ENCODE data around the gene BMPR1B. TPM values are rescaled to one million over a fixed set of nuclear protein-coding genes. Genes with fewer than 3 reads are reported as not detected.

The BMPR1B gene
- total and polyA plus RNA-seq, 2 of the 4 experiments (the other 2 are of a cell fraction) = 0.24 to 0.90 TPM

DNA sequence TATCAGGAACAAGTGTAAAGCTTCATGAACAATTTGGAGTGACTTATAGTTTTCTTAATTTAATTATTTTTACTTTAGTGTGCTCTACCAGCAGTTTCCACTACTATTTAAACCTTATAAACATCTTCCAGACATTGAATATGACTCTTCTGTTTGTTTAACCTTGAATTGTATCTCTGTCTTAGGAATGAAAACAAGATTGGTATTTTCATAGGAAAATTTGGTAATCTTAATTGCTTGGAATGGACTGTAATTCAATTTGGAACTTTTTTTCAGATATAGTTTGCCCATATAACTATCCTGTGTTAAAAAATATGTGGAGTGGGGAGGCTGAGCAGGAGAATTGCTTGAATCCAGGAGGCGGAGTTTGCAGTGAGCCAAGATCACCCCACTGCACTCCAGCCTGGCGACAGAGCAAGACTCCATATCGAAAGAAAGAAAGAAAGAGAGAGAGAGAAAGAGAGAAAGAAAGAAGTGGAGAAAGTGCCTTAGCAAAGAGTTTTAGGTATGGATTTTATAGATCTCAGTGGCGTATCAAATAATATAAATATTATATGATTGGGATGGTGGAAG is 242.4 kb downstream of the BMPR1B start:
- Histone ChIP-seq H3K56ac (ENCODE audit: extremely low read depth, insufficient read depth, low read length) (no peak overlapping the region), H3K4me2 (ENCODE audit: low read depth, low read length) (no peak overlapping the region), H2AFZ (replicated peaks; ENCODE audit: low read length, poor library complexity) (no peak overlapping the region), H2BK20ac (ENCODE audit: low read depth, low read length) (no peak overlapping the region), H4K5ac (ENCODE audit: low read depth, low read length) (no peak overlapping the region), H2BK15ac (ENCODE audit: low read depth, low read length) (no peak overlapping the region), H3K79me1 (ENCODE audit: low read depth in 1 of 2, low read length in 2 of 2) (no peaks in the 10 kb centered on the region), H2AK5ac (ENCODE audit: low read depth, low read length) (no peak overlapping the region), H4K20me1 (ENCODE audit: insufficient read depth, low read length) (no peaks in the 10 kb centered on the region), H3K4me3 (ENCODE audit: insufficient read depth, low read depth, low read length) (no peak overlapping the region), H3K4ac (ENCODE audit: low read depth, low read length) (no peak overlapping the region), H4K91ac (ENCODE audit: insufficient read depth, low read depth, low read length) (no peak overlapping the region), H3K4me1 (ENCODE audit: control insufficient read depth, insufficient read depth, low read length) (peaks cover 3% of the 10 kb centered on the region; the same call in 1 of the 2 replicates), H2BK5ac (ENCODE audit: low read depth, low read length, poor library complexity, severe bottlenecking) (no peak overlapping the region), H3K9me1 (ENCODE audit: insufficient read depth, low read length) (0 out of 2 replicates have a peak, but pooled peaks cover under 1% of the 10 kb centered on the region), H3K18ac (ENCODE audit: low read depth, low read length) (no peak overlapping the region), H3K9me3 (ENCODE audit: control insufficient read depth, insufficient read depth, low read length) (no peaks in the 10 kb centered on the region), H3K27ac (ENCODE audit: insufficient read depth, low read length) (no peak overlapping the region), H3K14ac (replicated peaks; ENCODE audit: low read depth, low read length) (no peak overlapping the region), H2AK9ac (replicated peaks; ENCODE audit: low read depth, low read length, poor library complexity) (no peak overlapping the region), H4K8ac (ENCODE audit: low read depth in 2 of 2, low read length in 2 of 2) (no peak overlapping the region), H3K27me3 (ENCODE audit: control insufficient read depth, insufficient read depth, low read length) (no peaks in the 10 kb centered on the region), H3K23ac (ENCODE audit: low read depth, low read length) (no peak overlapping the region), H2BK120ac (ENCODE audit: low read depth, low read length) (no peak overlapping the region), H3K36me3 (ENCODE audit: control insufficient read depth, insufficient read depth, low read length) (no peaks in the 10 kb centered on the region), H3K9ac (ENCODE audit: low read depth, low read length) (no peak overlapping the region)
- in situ Hi-C loops (cut with MboI; ENCODE audit: low sequenced_read_pairs) (no loop called here), intact Hi-C loops (cut with micrococcal nuclease) (no loop called here), dilution Hi-C loops (cut with HindIII; ENCODE audit: low sequenced_read_pairs, unreplicated experiment) (no loop called here)
- TF ChIP-seq, protein P1, sequence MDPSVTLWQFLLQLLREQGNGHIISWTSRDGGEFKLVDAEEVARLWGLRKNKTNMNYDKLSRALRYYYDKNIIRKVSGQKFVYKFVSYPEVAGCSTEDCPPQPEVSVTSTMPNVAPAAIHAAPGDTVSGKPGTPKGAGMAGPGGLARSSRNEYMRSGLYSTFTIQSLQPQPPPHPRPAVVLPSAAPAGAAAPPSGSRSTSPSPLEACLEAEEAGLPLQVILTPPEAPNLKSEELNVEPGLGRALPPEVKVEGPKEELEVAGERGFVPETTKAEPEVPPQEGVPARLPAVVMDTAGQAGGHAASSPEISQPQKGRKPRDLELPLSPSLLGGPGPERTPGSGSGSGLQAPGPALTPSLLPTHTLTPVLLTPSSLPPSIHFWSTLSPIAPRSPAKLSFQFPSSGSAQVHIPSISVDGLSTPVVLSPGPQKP (IDR thresholded peaks at IDR 0.05; ENCODE audit: borderline replicate concordance, low read depth, low read length) = no peak
- TF ChIP-seq CEBPB (IDR thresholded peaks at IDR 0.05; ENCODE audit: low read depth, low read length) = no peak
- TF ChIP-seq, protein P2, sequence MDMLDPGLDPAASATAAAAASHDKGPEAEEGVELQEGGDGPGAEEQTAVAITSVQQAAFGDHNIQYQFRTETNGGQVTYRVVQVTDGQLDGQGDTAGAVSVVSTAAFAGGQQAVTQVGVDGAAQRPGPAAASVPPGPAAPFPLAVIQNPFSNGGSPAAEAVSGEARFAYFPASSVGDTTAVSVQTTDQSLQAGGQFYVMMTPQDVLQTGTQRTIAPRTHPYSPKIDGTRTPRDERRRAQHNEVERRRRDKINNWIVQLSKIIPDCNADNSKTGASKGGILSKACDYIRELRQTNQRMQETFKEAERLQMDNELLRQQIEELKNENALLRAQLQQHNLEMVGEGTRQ (IDR thresholded peaks at IDR 0.05; ENCODE audit: low read depth, low read length) = no peak
- no peak for TF ChIP-seq RAD21 (IDR thresholded peaks at IDR 0.05; ENCODE audit: low read length)
- TF ChIP-seq POLR2A (IDR thresholded peaks at IDR 0.05; ENCODE audit: low read depth, low read length) = no peak
- TF ChIP-seq FOS (IDR thresholded peaks at IDR 0.05; ENCODE audit: low read depth, low read length) = no peak
- no peak for TF ChIP-seq BHLHE40 (IDR thresholded peaks at IDR 0.05; ENCODE audit: low read depth, low read length)
- no peak for TF ChIP-seq RFX5 (IDR thresholded peaks at IDR 0.05; ENCODE audit: low read depth, low read length)
- no peak for TF ChIP-seq RCOR1 (IDR thresholded peaks at IDR 0.05; ENCODE audit: insufficient replicate concordance, low read length)
- no peak for TF ChIP-seq CHD1 (IDR thresholded peaks at IDR 0.05; ENCODE audit: low read depth, low read length)
- no peak for TF ChIP-seq MXI1 (IDR thresholded peaks at IDR 0.05; ENCODE audit: borderline replicate concordance, low read depth, low read length)
- TF ChIP-seq MAZ (IDR thresholded peaks at IDR 0.05; ENCODE audit: borderline replicate concordance, low read depth, low read length) = no peak
- TF ChIP-seq SMC3 (IDR thresholded peaks at IDR 0.05; ENCODE audit: low read depth, low read length) = no peak
- no peak for TF ChIP-seq NFE2L2 (IDR thresholded peaks at IDR 0.05; ENCODE audit: low read depth, low read length)
- no peak for TF ChIP-seq MAFK (IDR thresholded peaks at IDR 0.05; ENCODE audit: low read depth, low read length)
- TF ChIP-seq, protein P3, sequence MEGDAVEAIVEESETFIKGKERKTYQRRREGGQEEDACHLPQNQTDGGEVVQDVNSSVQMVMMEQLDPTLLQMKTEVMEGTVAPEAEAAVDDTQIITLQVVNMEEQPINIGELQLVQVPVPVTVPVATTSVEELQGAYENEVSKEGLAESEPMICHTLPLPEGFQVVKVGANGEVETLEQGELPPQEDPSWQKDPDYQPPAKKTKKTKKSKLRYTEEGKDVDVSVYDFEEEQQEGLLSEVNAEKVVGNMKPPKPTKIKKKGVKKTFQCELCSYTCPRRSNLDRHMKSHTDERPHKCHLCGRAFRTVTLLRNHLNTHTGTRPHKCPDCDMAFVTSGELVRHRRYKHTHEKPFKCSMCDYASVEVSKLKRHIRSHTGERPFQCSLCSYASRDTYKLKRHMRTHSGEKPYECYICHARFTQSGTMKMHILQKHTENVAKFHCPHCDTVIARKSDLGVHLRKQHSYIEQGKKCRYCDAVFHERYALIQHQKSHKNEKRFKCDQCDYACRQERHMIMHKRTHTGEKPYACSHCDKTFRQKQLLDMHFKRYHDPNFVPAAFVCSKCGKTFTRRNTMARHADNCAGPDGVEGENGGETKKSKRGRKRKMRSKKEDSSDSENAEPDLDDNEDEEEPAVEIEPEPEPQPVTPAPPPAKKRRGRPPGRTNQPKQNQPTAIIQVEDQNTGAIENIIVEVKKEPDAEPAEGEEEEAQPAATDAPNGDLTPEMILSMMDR (conservative IDR thresholded peaks at IDR 0.05; ENCODE audit: low read depth, low read length) = no peak
- ATAC-seq (ENCODE audit: low read depth) (no peak), DNase-seq (no peak)
- POLR2A ChIA-PET (ENCODE audit: unreplicated experiment) = no interaction called here
- WGBS, 2 experiments (ENCODE audit: extremely low coverage in 2 of 2, insufficient read length in 1 of 2) = no CpG with 5 or more reads among the region's 4 CpGs
- BruUV-seq (replicated peaks) = no TSS peak
- CTCF ChIA-PET = interaction anchor here (0.6 kb wide), 1 partner anchor 239 kb away, joined by 3 read pairs; no protein-coding TSS in a partner anchor

Data from IMR-90 (cell line).